Measurements from ENCODE around the gene CARD19.

The CARD19 gene

GRCh38 chr9:93086447-93087224, 9.4 kb upstream of the CARD19 start:
- DNase-seq (ENCODE audit: low read depth in 1 of 2, low spot score in 1 of 2) = no peak

- no peak for DNase-seq (ENCODE audit: low read depth in 1 of 2, low spot score in 1 of 2)
Measured at GRCh38 chr9:93087971-93088655, 7.9 kb upstream of the CARD19 start.

GRCh38 chr9:93088656-93089015, 7.4 kb upstream of the CARD19 start:
- DNase-seq (ENCODE audit: low read depth in 1 of 2, low spot score in 1 of 2) = no peak

- no peak for DNase-seq (ENCODE audit: low read depth in 1 of 2, low spot score in 1 of 2)
Measured at GRCh38 chr9:93089024-93089423, 7.0 kb upstream of the CARD19 start.

GRCh38 chr9:93089481-93089991, 6.5 kb upstream of the CARD19 start:
- no peak for DNase-seq (ENCODE audit: low read depth in 1 of 2, low spot score in 1 of 2)

- DNase-seq (ENCODE audit: low read depth in 1 of 2, low spot score in 1 of 2) = no peak
Measured at GRCh38 chr9:93090091-93090655, 5.8 kb upstream of the CARD19 start.

GRCh38 chr9:93091056-93091452, 5.0 kb upstream of the CARD19 start:
- DNase-seq (ENCODE audit: low read depth in 1 of 2, low spot score in 1 of 2) = no peak

GRCh38 chr9:93091453-93092081, 4.5 kb upstream of the CARD19 start:
- peak in 1 of 2 donors; percentile 33 for DNase-seq (ENCODE audit: low read depth in 1 of 2, low spot score in 1 of 2)

GRCh38 chr9:93092251-93092991, 3.6 kb upstream of the CARD19 start:
- no peak for DNase-seq (ENCODE audit: low read depth in 1 of 2, low spot score in 1 of 2)

- DNase-seq (ENCODE audit: low read depth in 1 of 2, low spot score in 1 of 2) = no peak
Measured at GRCh38 chr9:93093127-93093876, 2.7 kb upstream of the CARD19 start.

- DNase-seq (ENCODE audit: low read depth in 1 of 2, low spot score in 1 of 2) = no peak
Measured at GRCh38 chr9:93093877-93094657, 1.9 kb upstream of the CARD19 start.

GRCh38 chr9:93094658-93095204, 1.3 kb upstream of the CARD19 start:
- DNase-seq (ENCODE audit: low read depth in 1 of 2, low spot score in 1 of 2) = no peak

- peak; percentile 100 for DNase-seq (ENCODE audit: low read depth in 1 of 2, low spot score in 1 of 2)
Measured at GRCh38 chr9:93095205-93096130, 549 bp upstream of the CARD19 start.

- DNase-seq (ENCODE audit: low read depth in 1 of 2, low spot score in 1 of 2) = no peak
Measured at GRCh38 chr9:93096811-93097382, 880 bp downstream of the CARD19 start.

- no peak for DNase-seq (ENCODE audit: low read depth in 1 of 2, low spot score in 1 of 2)
Measured at GRCh38 chr9:93097511-93098201, 1.6 kb downstream of the CARD19 start.

- DNase-seq (ENCODE audit: low read depth in 1 of 2, low spot score in 1 of 2) = peak; percentile 29 to 52
Measured at GRCh38 chr9:93098236-93098946, 2.4 kb downstream of the CARD19 start.
